ENCODE results near the gene COL16A1. TPM values are rescaled to one million over a fixed set of nuclear protein-coding genes. Genes with fewer than 3 reads are reported as not detected.

The COL16A1 gene
- 97.7 and 98.1 TPM in 2 replicates for total RNA-seq

GRCh38 chr1:31703431-31704270, at the start of gene COL16A1:
Gene COL16A1 (minus strand): TSS chr1:31704017. CDS start chr1:31702193, 1,824 bp downstream.

DNA sequence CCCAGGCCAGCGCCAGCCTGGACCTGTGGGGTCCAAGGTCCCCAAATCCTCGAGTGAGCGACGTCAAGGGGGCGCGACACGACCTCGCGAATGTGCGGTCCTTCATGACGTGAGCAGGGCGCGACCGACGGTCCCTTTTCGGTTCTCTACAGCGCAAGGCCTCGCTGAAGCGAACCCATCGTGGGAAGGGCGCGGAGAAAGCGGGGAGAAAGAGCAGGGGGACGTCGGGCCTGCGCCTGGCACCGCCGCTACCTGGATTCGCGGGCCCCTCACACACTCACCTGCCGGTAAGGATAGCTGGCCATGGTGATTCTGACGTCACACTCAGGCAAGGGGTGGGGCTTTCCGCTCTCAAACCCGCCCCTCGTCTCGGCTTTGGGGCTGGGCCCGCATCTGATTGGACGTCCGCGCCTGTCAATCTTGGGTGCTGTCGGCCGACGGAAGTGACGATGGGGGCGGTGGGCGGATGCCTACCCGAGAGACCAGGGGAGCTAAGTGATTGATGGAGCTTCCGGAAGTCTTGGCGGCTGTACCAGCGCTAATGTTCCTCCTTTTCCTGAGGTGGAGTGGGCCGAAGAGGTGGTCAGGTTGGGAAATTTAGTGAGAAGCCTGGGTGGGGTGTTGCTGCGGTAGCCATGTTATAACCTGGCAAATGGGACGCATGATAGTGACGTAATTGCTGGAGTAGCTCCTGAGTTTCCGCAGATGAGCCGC, 59.1 kb downstream of the COL16A1 start, which contains the start of gene PEF1:
Gene PEF1 (minus strand): TSS at position 317 of the 714 bp plus-strand sequence. CDS start 12 bp downstream, at position 305.

DNA sequence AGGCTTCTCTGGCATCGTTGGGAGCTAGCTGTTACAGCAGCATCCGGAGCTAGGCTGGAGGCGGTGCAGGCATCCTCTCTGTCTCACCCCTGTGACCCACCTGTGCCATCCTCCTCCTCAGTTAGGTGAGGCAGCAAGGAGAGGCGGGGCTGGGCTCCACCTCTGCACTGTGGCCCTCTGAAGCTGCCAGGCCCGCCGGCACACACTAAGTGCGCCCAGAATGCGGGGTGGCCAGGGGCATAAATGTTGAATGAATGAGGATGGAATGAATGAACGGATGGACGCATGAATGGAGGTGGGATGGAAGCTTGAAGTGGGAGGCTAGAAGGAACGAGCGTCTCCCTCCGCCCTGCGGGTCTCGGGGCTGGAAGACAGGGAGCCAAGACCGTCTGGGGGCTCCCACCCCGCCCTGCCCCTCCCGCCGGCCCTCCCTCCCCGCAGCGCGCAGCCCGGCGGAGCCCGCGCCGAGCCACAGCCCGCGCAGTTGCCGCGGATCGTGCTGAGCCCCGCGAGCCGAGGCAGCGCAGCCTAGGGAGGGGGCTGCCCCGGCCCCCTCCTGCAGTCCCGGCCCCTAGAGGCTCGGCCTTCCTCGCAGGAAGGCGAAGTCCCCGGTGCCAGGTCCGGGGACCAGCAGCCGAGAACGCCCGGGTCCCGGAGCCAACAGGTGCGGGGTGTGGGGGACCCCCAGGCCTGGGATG, 86.5 kb downstream of the COL16A1 start, which contains the start of gene HCRTR1:
Gene HCRTR1 (plus strand): TSS at position 472 of the 698 bp plus-strand sequence. CDS start 1,504 bp downstream, outside the sequence.

Other genes starting within 250 kb of the COL16A1 start
- gene TINAGL1, start 127.5 kb downstream of the COL16A1 start, total RNA-seq: 271 and 279 TPM in 2 replicates
- not detected in 2 replicates for gene HCRTR1, start 86.3 kb downstream of the COL16A1 start, total RNA-seq
- gene PEF1, start 59.1 kb downstream of the COL16A1 start, total RNA-seq: 59.8 and 85.1 TPM in 2 replicates
- gene ADGRB2, start 60.3 kb upstream of the COL16A1 start, total RNA-seq: 1.3 and 1.4 TPM in 2 replicates
- gene SPOCD1, start 112.0 kb upstream of the COL16A1 start, total RNA-seq: 4.4 and 5.6 TPM in 2 replicates
- 108 and 111 TPM in 2 replicates for gene PTP4A2, start 234.4 kb upstream of the COL16A1 start, total RNA-seq

Data from airway epithelial cell (primary cell).